ENCODE results near the gene HDDC2. TPM values are rescaled to one million over a fixed set of nuclear protein-coding genes. Genes with fewer than 3 reads are reported as not detected.

The HDDC2 gene
- total RNA-seq, 5 donors from 2014 or later (not counting 1 experiment from before 2014, with no cell fraction given) = 32.0 to 48.0 (median 42.1) TPM

DNA sequence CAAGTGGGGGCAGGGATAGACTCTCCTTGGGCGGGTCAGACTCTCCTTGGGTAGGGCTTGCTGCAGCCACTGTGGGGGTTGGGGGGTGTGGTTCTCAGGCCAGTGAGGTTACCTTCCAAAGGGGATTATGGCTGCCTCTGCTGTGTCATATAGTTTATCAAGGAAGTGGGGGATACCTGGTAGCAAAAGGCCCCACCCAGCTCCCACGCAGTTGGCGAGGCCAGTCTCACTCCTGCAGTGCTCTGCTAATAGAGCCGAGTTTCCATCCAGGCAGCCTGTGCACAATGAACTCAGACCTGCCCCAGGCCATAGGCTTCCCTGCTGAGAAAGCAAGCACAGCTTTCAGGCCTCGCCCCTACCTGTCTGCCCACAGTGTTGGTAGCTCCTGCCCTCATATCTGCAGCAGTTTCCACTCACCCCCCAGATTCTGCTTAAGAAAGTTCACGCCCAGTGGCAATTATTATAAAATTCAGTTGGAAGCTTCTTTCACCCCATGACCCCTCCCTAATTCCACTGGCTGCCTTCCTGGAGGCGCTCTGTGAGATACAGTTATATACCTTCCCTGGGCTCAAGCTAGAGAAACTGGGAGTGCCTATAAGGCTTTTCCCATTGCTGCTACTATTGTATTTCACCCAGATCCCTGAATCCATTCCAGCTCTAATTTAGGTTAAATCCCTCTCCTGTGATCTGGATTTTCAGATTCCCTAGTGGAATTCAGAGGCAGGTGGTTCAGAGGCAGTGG, 56.1 kb downstream of the HDDC2 start:
- peaks cover 0 to 14% of the 10 kb centered on the region in 2 experiments for H3K27me3 ChIP-seq (replicated peaks in 1 of 2; ENCODE audit: control insufficient read depth in 2 of 2, extremely low read depth in 1 of 2, insufficient read depth in 2 of 2, low read length in 1 of 2)
- no peak overlapping the region for H3K27ac Mint-ChIP-seq
- POLR2A ChIA-PET = interaction anchor here in 1 of 2 donors (0.5 kb wide), 1 partner anchor 113 kb away, joined by 3 read pairs; no protein-coding TSS in a partner anchor
- DNase-seq = no peak
- peaks cover 2% of the 10 kb centered on the region for H3K36me3 Mint-ChIP-seq
- CTCF ChIA-PET = no interaction called here
- no peak overlapping the region for H3K4me3 ChIP-seq (ENCODE audit: control insufficient read depth in 1 of 2, extremely low read depth in 1 of 2, low read length in 1 of 2)
- ATAC-seq (replicated peaks in 1 of 4) = no peak
- peaks cover 17 to 29% (median 22%) of the 10 kb centered on the region in 3 donors for H3K9me3 Mint-ChIP-seq
- no peak overlapping the region for H3K4me3 Mint-ChIP-seq
- 73% methylated on average over 5 of the region's 7 CpGs for WGBS (ENCODE audit: insufficient coverage)
- H3K4me1 ChIP-seq (ENCODE audit: control insufficient read depth in 1 of 2, extremely low read depth in 1 of 2, insufficient read depth in 2 of 2, low read length in 2 of 2) = no peaks in the 10 kb centered on the region
- H3K27me3 Mint-ChIP-seq = peaks cover 16 to 20% of the 10 kb centered on the region in 2 donors
- no peaks in the 10 kb centered on the region for H3K36me3 ChIP-seq (ENCODE audit: control insufficient read depth in 2 of 2, extremely low read depth in 1 of 2, insufficient read depth in 1 of 2, low read length in 1 of 2)
- H3K27ac ChIP-seq (ENCODE audit: low read length) = no peak overlapping the region
- H3K9me3 ChIP-seq = peaks cover 2% of the 10 kb centered on the region
- no peaks in the 10 kb centered on the region for H3K4me1 Mint-ChIP-seq

DNA sequence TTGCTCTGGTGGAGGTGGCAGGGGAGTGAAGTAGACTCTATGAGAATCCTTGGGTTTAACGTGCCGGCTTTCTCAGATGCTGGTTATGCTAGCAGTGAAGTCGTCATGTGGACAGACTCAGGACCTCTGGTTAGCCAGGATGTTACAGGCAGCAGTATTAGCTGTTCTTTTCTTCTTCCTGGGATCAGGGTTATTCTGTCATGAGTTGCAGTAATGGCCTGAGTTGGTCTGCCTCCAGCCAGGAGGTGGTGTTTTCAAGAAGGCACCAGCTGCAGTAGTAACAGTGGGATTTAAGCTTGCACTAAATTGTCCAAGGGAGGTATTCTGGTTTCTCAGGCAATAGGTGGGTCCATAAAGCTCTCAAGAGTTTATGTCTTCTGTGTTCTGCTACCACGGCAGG, 56.7 kb downstream of the HDDC2 start:
- ATAC-seq (replicated peaks in 1 of 4) (no peak), DNase-seq (no peak)
- H3K9me3 ChIP-seq = peaks cover 2% of the 10 kb centered on the region
- H3K4me1 ChIP-seq (ENCODE audit: control insufficient read depth in 1 of 2, extremely low read depth in 1 of 2, insufficient read depth in 2 of 2, low read length in 2 of 2) = no peaks in the 10 kb centered on the region
- peaks cover 0 to 14% of the 10 kb centered on the region in 2 experiments for H3K27me3 ChIP-seq (replicated peaks in 1 of 2; ENCODE audit: control insufficient read depth in 2 of 2, extremely low read depth in 1 of 2, insufficient read depth in 2 of 2, low read length in 1 of 2)
- no peak overlapping the region for H3K27ac ChIP-seq (ENCODE audit: low read length)
- H3K36me3 ChIP-seq (ENCODE audit: control insufficient read depth in 2 of 2, extremely low read depth in 1 of 2, insufficient read depth in 1 of 2, low read length in 1 of 2) = no peaks in the 10 kb centered on the region
- Mint-ChIP-seq H3K36me3 (peaks cover 3% of the 10 kb centered on the region), H3K27me3 (peaks cover 16 to 20% of the 10 kb centered on the region in 2 donors), H3K9me3 (peaks cover 22 to 35% (median 23%) of the 10 kb centered on the region in 3 donors), H3K4me1 (no peaks in the 10 kb centered on the region), H3K27ac (no peak overlapping the region), H3K4me3 (no peak overlapping the region)
- no peak overlapping the region for H3K4me3 ChIP-seq (ENCODE audit: control insufficient read depth in 1 of 2, extremely low read depth in 1 of 2, low read length in 1 of 2)
- ChIA-PET POLR2A (no interaction called here), CTCF (no interaction called here)
- 85% methylated on average over 4 of the region's 4 CpGs for WGBS (ENCODE audit: insufficient coverage)

DNA sequence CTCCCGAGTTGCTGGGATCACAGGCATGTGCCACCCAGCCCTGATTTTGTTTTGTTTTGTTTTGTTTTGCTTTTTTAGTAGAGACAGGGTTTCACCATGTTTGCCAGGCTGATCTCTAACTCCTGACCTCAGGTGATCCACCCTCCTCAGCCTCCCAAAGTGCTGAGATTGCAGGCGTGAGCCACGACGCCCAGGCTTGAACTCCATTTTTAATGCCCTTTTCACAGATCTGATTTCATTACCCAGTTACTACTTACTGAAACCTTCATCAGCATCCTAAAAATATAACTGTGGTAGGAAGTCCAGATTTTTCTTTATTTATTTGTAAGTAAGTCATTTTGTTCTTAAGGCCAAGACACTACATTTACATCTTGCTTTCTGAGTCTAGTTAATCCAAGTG, 64.0 kb downstream of the HDDC2 start:
- no CpG with 5 or more reads among the region's 4 CpGs for WGBS (ENCODE audit: insufficient coverage)
- no peak overlapping the region for H3K4me3 ChIP-seq (ENCODE audit: control insufficient read depth in 1 of 2, extremely low read depth in 1 of 2, low read length in 1 of 2)
- no peaks in the 10 kb centered on the region for H3K27me3 Mint-ChIP-seq
- POLR2A ChIA-PET = no interaction called here
- H3K4me1 Mint-ChIP-seq = peaks cover 0 to 2% (median 0%) of the 10 kb centered on the region in 3 donors
- peaks cover 19 to 32% (median 23%) of the 10 kb centered on the region in 3 donors for H3K9me3 Mint-ChIP-seq
- no peaks in the 10 kb centered on the region for H3K4me1 ChIP-seq (ENCODE audit: control insufficient read depth in 1 of 2, extremely low read depth in 1 of 2, insufficient read depth in 2 of 2, low read length in 2 of 2)
- no peak overlapping the region for H3K27ac Mint-ChIP-seq
- no peak overlapping the region for H3K4me3 Mint-ChIP-seq
- ATAC-seq (replicated peaks in 1 of 4) = no peak
- peaks cover 2% of the 10 kb centered on the region for H3K9me3 ChIP-seq
- peaks cover 3% of the 10 kb centered on the region for H3K36me3 Mint-ChIP-seq
- H3K27ac ChIP-seq (ENCODE audit: low read length) = no peak overlapping the region
- no peak for DNase-seq
- CTCF ChIA-PET = no interaction called here
- H3K27me3 ChIP-seq (replicated peaks in 1 of 2; ENCODE audit: control insufficient read depth in 2 of 2, extremely low read depth in 1 of 2, insufficient read depth in 2 of 2, low read length in 1 of 2) = no peaks in the 10 kb centered on the region
- no peaks in the 10 kb centered on the region for H3K36me3 ChIP-seq (ENCODE audit: control insufficient read depth in 2 of 2, extremely low read depth in 1 of 2, insufficient read depth in 1 of 2, low read length in 1 of 2)

DNA sequence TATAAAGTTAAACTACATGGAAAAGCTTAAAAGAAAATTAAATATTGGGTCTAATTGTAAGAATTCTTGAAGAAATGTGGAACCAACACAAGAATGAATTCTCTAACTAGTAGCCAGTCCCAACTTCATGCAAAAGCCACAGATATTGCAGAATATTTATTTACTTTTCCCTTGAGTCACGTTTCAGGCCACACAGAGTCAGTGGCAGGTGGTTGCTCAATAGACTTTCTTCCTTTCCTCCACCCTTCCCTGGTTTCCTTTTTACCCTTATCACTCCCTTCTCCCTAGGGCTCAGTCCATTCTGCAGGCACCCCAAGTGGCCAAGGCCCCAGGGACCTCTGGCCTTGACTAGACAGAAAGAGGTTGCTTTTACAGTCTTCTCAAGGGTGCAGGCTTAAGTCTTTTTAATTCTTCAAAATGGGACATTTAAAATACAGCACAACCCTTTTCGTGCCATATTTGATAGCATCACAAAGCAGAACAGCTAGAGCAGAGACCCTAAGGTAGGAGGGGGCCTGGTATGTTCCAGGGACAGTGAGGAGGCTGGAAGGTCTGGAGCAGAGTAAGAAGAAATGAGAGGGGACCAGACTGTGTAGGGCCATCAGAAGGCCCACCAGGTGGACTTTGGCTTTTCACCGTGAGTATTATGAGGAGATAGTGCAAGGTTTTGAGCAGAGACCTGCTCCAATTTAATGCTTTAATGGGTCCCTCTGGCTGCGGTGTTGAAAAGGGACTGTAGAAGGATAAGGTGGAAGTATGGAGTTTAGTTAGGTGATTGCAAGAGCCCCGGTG, 65.0 kb downstream of the HDDC2 start:
- no peaks in the 10 kb centered on the region for H3K36me3 ChIP-seq (ENCODE audit: control insufficient read depth in 2 of 2, extremely low read depth in 1 of 2, insufficient read depth in 1 of 2, low read length in 1 of 2)
- no peak overlapping the region for H3K4me3 ChIP-seq (ENCODE audit: control insufficient read depth in 1 of 2, extremely low read depth in 1 of 2, low read length in 1 of 2)
- peaks cover 2% of the 10 kb centered on the region for H3K9me3 ChIP-seq
- peaks cover 0 to 2% (median 0%) of the 10 kb centered on the region in 3 donors for H3K4me1 Mint-ChIP-seq
- H3K9me3 Mint-ChIP-seq = peaks cover 11 to 22% (median 21%) of the 10 kb centered on the region in 3 donors
- DNase-seq (no peak), ATAC-seq (replicated peaks in 1 of 4) (no peak)
- WGBS (ENCODE audit: insufficient coverage) = 85% methylated on average over 2 of the region's 5 CpGs
- no peak overlapping the region for H3K27ac ChIP-seq (ENCODE audit: low read length)
- no peak overlapping the region for H3K4me3 Mint-ChIP-seq
- H3K27me3 ChIP-seq (replicated peaks in 1 of 2; ENCODE audit: control insufficient read depth in 2 of 2, extremely low read depth in 1 of 2, insufficient read depth in 2 of 2, low read length in 1 of 2) = no peaks in the 10 kb centered on the region
- no peak overlapping the region for H3K27ac Mint-ChIP-seq
- peaks cover 0 to 2% of the 10 kb centered on the region in 2 donors for H3K27me3 Mint-ChIP-seq
- ChIA-PET POLR2A (no interaction called here), CTCF (no interaction called here)
- H3K36me3 Mint-ChIP-seq = peaks cover 3% of the 10 kb centered on the region
- no peaks in the 10 kb centered on the region for H3K4me1 ChIP-seq (ENCODE audit: control insufficient read depth in 1 of 2, extremely low read depth in 1 of 2, insufficient read depth in 2 of 2, low read length in 2 of 2)

DNA sequence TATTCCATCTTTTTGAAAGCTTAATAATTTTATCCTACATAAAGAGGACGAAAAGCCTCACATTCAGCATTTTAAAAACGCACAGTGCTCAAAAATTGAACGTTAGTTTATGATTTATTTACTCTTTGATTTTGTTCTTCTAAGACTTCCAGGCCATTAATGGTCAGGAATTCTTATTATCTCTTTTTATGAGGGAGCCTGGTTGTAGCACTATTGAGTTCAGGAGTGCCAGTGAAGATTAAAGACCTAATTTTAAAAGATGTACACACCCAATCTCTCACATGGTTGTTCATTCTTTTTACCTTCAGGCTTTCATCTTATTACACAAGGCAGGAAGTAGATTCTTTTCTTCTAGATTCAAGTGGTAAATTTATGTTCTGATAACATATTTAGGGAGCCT, 68.6 kb downstream of the HDDC2 start:
- no peaks in the 10 kb centered on the region for H3K4me1 ChIP-seq (ENCODE audit: control insufficient read depth in 1 of 2, extremely low read depth in 1 of 2, insufficient read depth in 2 of 2, low read length in 2 of 2)
- no CpG with 5 or more reads among the region's 3 CpGs for WGBS (ENCODE audit: insufficient coverage)
- ChIA-PET POLR2A (interaction anchor here in 1 of 2 donors (0.6 kb wide), 1 partner anchor 32 kb away, joined by 3 read pairs; no protein-coding TSS in a partner anchor), CTCF (no interaction called here)
- no peaks in the 10 kb centered on the region for H3K36me3 ChIP-seq (ENCODE audit: control insufficient read depth in 2 of 2, extremely low read depth in 1 of 2, insufficient read depth in 1 of 2, low read length in 1 of 2)
- no peak for ATAC-seq (replicated peaks in 1 of 4)
- H3K27ac ChIP-seq (ENCODE audit: low read length) = no peak overlapping the region
- no peaks in the 10 kb centered on the region for H3K9me3 ChIP-seq
- Mint-ChIP-seq H3K36me3 (no peaks in the 10 kb centered on the region), H3K4me1 (peaks cover 0 to 2% (median 0%) of the 10 kb centered on the region in 3 donors), H3K27ac (no peak overlapping the region), H3K4me3 (no peak overlapping the region), H3K27me3 (peaks cover 0 to 7% of the 10 kb centered on the region in 2 donors), H3K9me3 (no peaks in the 10 kb centered on the region)
- H3K27me3 ChIP-seq (replicated peaks in 1 of 2; ENCODE audit: control insufficient read depth in 2 of 2, extremely low read depth in 1 of 2, insufficient read depth in 2 of 2, low read length in 1 of 2) = no peaks in the 10 kb centered on the region
- DNase-seq = no peak
- no peak overlapping the region for H3K4me3 ChIP-seq (ENCODE audit: control insufficient read depth in 1 of 2, extremely low read depth in 1 of 2, low read length in 1 of 2)

DNA sequence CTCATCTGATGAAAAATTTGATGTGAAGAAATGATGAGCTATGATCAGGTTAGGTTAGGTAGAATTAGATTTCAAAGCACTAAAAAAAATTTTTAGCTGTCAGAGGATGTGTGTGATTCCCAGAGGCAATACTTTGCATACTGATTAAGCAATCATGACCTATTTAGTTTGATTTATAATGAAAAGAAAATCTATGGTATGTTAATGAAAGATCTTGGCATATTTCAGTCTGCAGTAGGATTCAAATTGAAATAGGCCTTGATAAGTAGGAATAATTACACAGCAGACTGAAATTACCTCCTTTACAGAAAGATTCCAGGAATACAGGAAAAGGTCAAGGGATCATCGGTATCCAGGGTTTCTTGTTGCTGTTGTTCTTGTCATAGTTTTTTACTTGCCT, 69.3 kb downstream of the HDDC2 start:
- WGBS (ENCODE audit: insufficient coverage) = no CpG with 5 or more reads among the region's 1 CpG
- no peak overlapping the region for H3K4me3 Mint-ChIP-seq

More for the DNA sequence above, 69.3 kb downstream of the HDDC2 start:
- H3K36me3 Mint-ChIP-seq = no peaks in the 10 kb centered on the region
- Histone ChIP-seq H3K4me1 (ENCODE audit: control insufficient read depth in 1 of 2, extremely low read depth in 1 of 2, insufficient read depth in 2 of 2, low read length in 2 of 2) (no peaks in the 10 kb centered on the region), H3K27me3 (replicated peaks in 1 of 2; ENCODE audit: control insufficient read depth in 2 of 2, extremely low read depth in 1 of 2, insufficient read depth in 2 of 2, low read length in 1 of 2) (no peaks in the 10 kb centered on the region), H3K36me3 (ENCODE audit: control insufficient read depth in 2 of 2, extremely low read depth in 1 of 2, insufficient read depth in 1 of 2, low read length in 1 of 2) (no peaks in the 10 kb centered on the region), H3K4me3 (ENCODE audit: control insufficient read depth in 1 of 2, extremely low read depth in 1 of 2, low read length in 1 of 2) (no peak overlapping the region), H3K9me3 (no peaks in the 10 kb centered on the region), H3K27ac (ENCODE audit: low read length) (no peak overlapping the region)
- H3K27ac Mint-ChIP-seq = no peak overlapping the region
- no peak for DNase-seq
- H3K4me1 Mint-ChIP-seq = peaks cover 0 to 2% (median 0%) of the 10 kb centered on the region in 3 donors
- peaks cover 0 to 7% of the 10 kb centered on the region in 2 donors for H3K27me3 Mint-ChIP-seq
- POLR2A ChIA-PET = interaction anchor here in 1 of 2 donors (0.6 kb wide), 1 partner anchor 32 kb away, joined by 3 read pairs; no protein-coding TSS in a partner anchor
- no peak for ATAC-seq (replicated peaks in 1 of 4)
- CTCF ChIA-PET = no interaction called here
- no peaks in the 10 kb centered on the region for H3K9me3 Mint-ChIP-seq

Measured in T-cell (primary cell).